H9 (cell line): Measurements from ENCODE around the gene IQCK. TPM values are rescaled to one million over a fixed set of nuclear protein-coding genes. Genes with fewer than 3 reads are reported as not detected.

ENCODE experiments used
- DNase-seq: peaks from one replicate; pipeline ENCODE4 v3.0.0-alpha.2; 2017
- H2AFZ ChIP-seq: one replicate; pipeline ENCODE4 v1.6.1; 2013; ENCODE audit warnings: mild to moderate bottlenecking, low read length, control low read depth, moderate library complexity
- H2AK5ac ChIP-seq: 2 replicates; pipeline ENCODE4 v1.6.1; 2013; ENCODE audit warnings: low read length, control low read depth, mixed read lengths; ENCODE audit not compliant: insufficient read length
- H2BK120ac ChIP-seq: one replicate; pipeline ENCODE4 v1.6.1; 2013; ENCODE audit warnings: low read depth, mild to moderate bottlenecking, low read length, control low read depth, inconsistent platforms; ENCODE audit not compliant: poor library complexity, severe bottlenecking
- H2BK12ac ChIP-seq: 2 replicates; pipeline ENCODE4 v1.6.1; 2013; ENCODE audit warnings: low read length, control low read depth, mixed read lengths, low read depth; ENCODE audit not compliant: insufficient read length
- H2BK15ac ChIP-seq: 2 replicates; pipeline ENCODE4 v1.6.1; 2013; ENCODE audit warnings: low read depth, low read length, control low read depth
- H2BK20ac ChIP-seq: one replicate; pipeline ENCODE4 v1.6.1; 2013; ENCODE audit warnings: low read depth, mild to moderate bottlenecking, low read length, control low read depth, inconsistent platforms; ENCODE audit not compliant: poor library complexity, severe bottlenecking
- H2BK5ac ChIP-seq: 2 replicates; pipeline ENCODE4 v1.6.1; 2013; ENCODE audit warnings: low read length, control low read depth, mixed read lengths; ENCODE audit not compliant: insufficient read length
- H3K14ac ChIP-seq: 2 replicates; pipeline ENCODE4 v1.6.1; 2013; ENCODE audit warnings: low read length, control low read depth; ENCODE audit not compliant: insufficient read depth
- H3K18ac ChIP-seq: 2 replicates; pipeline ENCODE4 v1.6.1; 2013; ENCODE audit warnings: low read depth, mild to moderate bottlenecking, mixed read lengths, low read length, control low read depth; ENCODE audit not compliant: insufficient read length
- H3K23ac ChIP-seq: 2 replicates; pipeline ENCODE4 v1.6.1; 2013; ENCODE audit warnings: low read length, control low read depth, mixed read lengths, low read depth; ENCODE audit not compliant: insufficient read length
- H3K23me2 ChIP-seq: 2 replicates; pipeline ENCODE4 v1.6.1; 2013; ENCODE audit warnings: low read depth, mild to moderate bottlenecking, mixed read lengths, low read length, control low read depth; ENCODE audit not compliant: insufficient read length, poor library complexity, severe bottlenecking
- H3K27ac ChIP-seq: 2 replicates; pipeline ENCODE4 v1.5.1; 2013; ENCODE audit warnings: low read length, control low read depth, mixed read lengths, low read depth; ENCODE audit not compliant: insufficient read length
- H3K27me3 ChIP-seq: 2 replicates; pipeline ENCODE4 v1.6.1; 2013; ENCODE audit warnings: low read length, control low read depth, inconsistent platforms; ENCODE audit not compliant: insufficient read depth
- H3K4ac ChIP-seq: 2 replicates; pipeline ENCODE4 v1.6.1; 2013; ENCODE audit warnings: low read depth, mild to moderate bottlenecking, control low read depth, inconsistent platforms, low read length, moderate library complexity
- H3K4me1 ChIP-seq: 2 replicates; pipeline ENCODE4 v1.6.1; 2013; ENCODE audit warnings: low read length, control low read depth, inconsistent platforms; ENCODE audit not compliant: insufficient read depth
- H3K4me2 ChIP-seq: 2 replicates; pipeline ENCODE4 v1.6.1; 2013; ENCODE audit warnings: low read length, control low read depth, mixed read lengths; ENCODE audit not compliant: insufficient read length, insufficient read depth
- H3K56ac ChIP-seq: 2 replicates; pipeline ENCODE4 v1.6.1; 2013; ENCODE audit warnings: low read depth, mild to moderate bottlenecking, mixed read lengths, low read length, control low read depth; ENCODE audit not compliant: insufficient read length
- H3K79me1 ChIP-seq: 2 replicates; pipeline ENCODE4 v1.6.1; 2013; ENCODE audit warnings: low read depth, mild to moderate bottlenecking, moderate library complexity, low read length, control low read depth, inconsistent platforms; ENCODE audit not compliant: insufficient read depth, poor library complexity, severe bottlenecking
- H3K79me2 ChIP-seq: 2 replicates; pipeline ENCODE4 v1.6.1; 2013; ENCODE audit warnings: low read length, control low read depth, inconsistent platforms; ENCODE audit not compliant: insufficient read depth
- H3K9ac ChIP-seq: 2 replicates; pipeline ENCODE4 v1.6.1; 2013; ENCODE audit warnings: low read length, control low read depth, mixed read lengths; ENCODE audit not compliant: insufficient read length; ENCODE audit errors: extremely low read depth
- H3K9me3 ChIP-seq: one replicate; pipeline ENCODE4 v1.6.1; 2013; ENCODE audit warnings: low read depth, low read length, inconsistent platforms; ENCODE audit not compliant: control insufficient read depth
- H3T11ph ChIP-seq: one replicate; pipeline ENCODE4 v1.6.1; 2013; ENCODE audit warnings: mild to moderate bottlenecking, low read length, control low read depth, inconsistent platforms
- H4K20me1 ChIP-seq: one replicate; pipeline ENCODE4 v1.6.1; 2013; ENCODE audit not compliant: control insufficient read depth, insufficient read length, insufficient read depth
- H4K5ac ChIP-seq: 2 replicates; pipeline ENCODE4 v1.6.1; 2013; ENCODE audit warnings: low read depth, mild to moderate bottlenecking, mixed read lengths, low read length, control low read depth; ENCODE audit not compliant: insufficient read length
- H4K8ac ChIP-seq: replicated peaks from 2 replicates; pipeline ENCODE4 v1.6.1; 2013; ENCODE audit warnings: low read length, control low read depth, mixed read lengths, low read depth; ENCODE audit not compliant: insufficient read length
- H4K91ac ChIP-seq: 2 replicates; pipeline ENCODE4 v1.6.1; 2013; ENCODE audit warnings: low read depth, mild to moderate bottlenecking, moderate library complexity, mixed read lengths, low read length, control low read depth; ENCODE audit not compliant: insufficient read length
- H3K27ac Mint-ChIP-seq, 3 experiments: 2 replicates in 2 of 3; 3 replicates in 1 of 3; pipeline ENCODE4 v1.8.0; 2020 to 2021; ENCODE audit warnings: mixed read lengths in 3 of 3, mild to moderate bottlenecking in 1 of 3, moderate library complexity in 1 of 3
- H3K27me3 Mint-ChIP-seq: 2 replicates; pipeline ENCODE4 v1.8.0; 2021; ENCODE audit warnings: low read depth, mild to moderate bottlenecking, moderate library complexity, mixed read lengths
- H3K36me3 Mint-ChIP-seq, 3 experiments: 2 replicates in 2 of 3; 3 replicates in 1 of 3; pipeline ENCODE4 v1.8.0; 2020 to 2021; ENCODE audit warnings: low read depth in 3 of 3, mixed read lengths in 3 of 3; ENCODE audit not compliant: insufficient read depth in 1 of 3
- H3K4me1 Mint-ChIP-seq, 2 experiments: 2 replicates each; pipeline ENCODE4 v1.8.0; 2020; ENCODE audit warnings: mixed read lengths in 2 of 2
- H3K4me3 Mint-ChIP-seq, 2 experiments: 2 replicates in 1 of 2; 3 replicates in 1 of 2; pipeline ENCODE4 v1.8.0; 2020 to 2021; ENCODE audit warnings: mild to moderate bottlenecking in 2 of 2, mixed read lengths in 2 of 2, moderate library complexity in 1 of 2
- H3K9me3 Mint-ChIP-seq, 2 experiments: 2 replicates in 1 of 2; 3 replicates in 1 of 2; pipeline ENCODE4 v1.8.0; 2020; ENCODE audit warnings: mild to moderate bottlenecking in 2 of 2, mixed read lengths in 2 of 2, moderate library complexity in 1 of 2
- WGBS: extraction: QIAGEN DNeasy Blood & Tissue Kit; methylation state at CpG from one replicate; pipeline ENCODE4 v1.1.7; 2013; ENCODE audit warnings: missing lambda C conversion rate, low lambda C conversion rate, mixed read lengths; ENCODE audit not compliant: insufficient read length; ENCODE audit errors: extremely low coverage; 5-methylcytosine and 5-hydroxymethylcytosine counted together
- total RNA-seq: library from RNA; stranded (reverse); gene quantifications from 2 replicates; pipeline ENCODE4 v1.2.1, GENCODE V29; 2021
- TF ChIP-seq, protein P1 (sequence below): fragments of 200-600 bp; sonication (generic); conservative IDR thresholded peaks from 3 replicates; pipeline ENCODE4 v1.8.0; 2021; ENCODE audit warnings: antibody characterized with exemption, mild to moderate bottlenecking

IQCK gene
- total RNA-seq, 1 experiment from 2014 or later, result 9.0 TPM

GRCh38 chr16:19883966-19884485 lies 166.0 kb downstream of the IQCK start:
- Histone ChIP-seq H2AFZ (no peak overlapping the region), H3K79me2 (peaks cover 8% of the 10 kb centered on the region; the same call in 1 of the 2 replicates), H3K4ac (no peak overlapping the region), H3K27me3 (no peaks in the 10 kb centered on the region; the same call in 1 of the 2 replicates), H2BK20ac (no peak overlapping the region), H3K4me2 (peak overlapping the region; percentile 90), H3K23ac (no peak overlapping the region), H4K8ac (no peak overlapping the region), H2BK120ac (no peak overlapping the region), H2AK5ac (no peak overlapping the region), H2BK5ac (no peak overlapping the region), H2BK12ac (no peak overlapping the region), H3K9ac (peak overlapping the region; percentile 65), H3K56ac (no peak overlapping the region), H4K20me1 (no peaks in the 10 kb centered on the region), H2BK15ac (no peak overlapping the region), H3K18ac (no peak overlapping the region), H3K23me2 (peaks cover 20% of the 10 kb centered on the region), H3T11ph (no peak overlapping the region), H4K5ac (no peak overlapping the region), H3K27ac (no peak overlapping the region), H4K91ac (no peak overlapping the region), H3K14ac (peak overlapping the region; percentile 75), H3K4me1 (no peaks in the 10 kb centered on the region; the same call in 1 of the 2 replicates), H3K9me3 (no peaks in the 10 kb centered on the region), H3K79me1 (peaks cover 11% of the 10 kb centered on the region)
- Mint-ChIP-seq H3K9me3 (peaks cover 0 to 3% of the 10 kb centered on the region in 2 experiments; a peak in 1 of 5 replicates), H3K4me1 (peaks cover 38 to 42% of the 10 kb centered on the region in 2 experiments), H3K27me3 (peaks cover 13% of the 10 kb centered on the region), H3K4me3 (peak overlapping the region; percentile 74 to 87), H3K27ac (no peak overlapping the region; a peak in 2 of 7 replicates), H3K36me3 (peaks cover 11 to 20% (median 18%) of the 10 kb centered on the region in 3 experiments)
- DNase-seq, result peak; percentile 44
- no CpG with 5 or more reads among the region's 24 CpGs for WGBS
- TF ChIP-seq, protein P1, sequence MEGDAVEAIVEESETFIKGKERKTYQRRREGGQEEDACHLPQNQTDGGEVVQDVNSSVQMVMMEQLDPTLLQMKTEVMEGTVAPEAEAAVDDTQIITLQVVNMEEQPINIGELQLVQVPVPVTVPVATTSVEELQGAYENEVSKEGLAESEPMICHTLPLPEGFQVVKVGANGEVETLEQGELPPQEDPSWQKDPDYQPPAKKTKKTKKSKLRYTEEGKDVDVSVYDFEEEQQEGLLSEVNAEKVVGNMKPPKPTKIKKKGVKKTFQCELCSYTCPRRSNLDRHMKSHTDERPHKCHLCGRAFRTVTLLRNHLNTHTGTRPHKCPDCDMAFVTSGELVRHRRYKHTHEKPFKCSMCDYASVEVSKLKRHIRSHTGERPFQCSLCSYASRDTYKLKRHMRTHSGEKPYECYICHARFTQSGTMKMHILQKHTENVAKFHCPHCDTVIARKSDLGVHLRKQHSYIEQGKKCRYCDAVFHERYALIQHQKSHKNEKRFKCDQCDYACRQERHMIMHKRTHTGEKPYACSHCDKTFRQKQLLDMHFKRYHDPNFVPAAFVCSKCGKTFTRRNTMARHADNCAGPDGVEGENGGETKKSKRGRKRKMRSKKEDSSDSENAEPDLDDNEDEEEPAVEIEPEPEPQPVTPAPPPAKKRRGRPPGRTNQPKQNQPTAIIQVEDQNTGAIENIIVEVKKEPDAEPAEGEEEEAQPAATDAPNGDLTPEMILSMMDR, result no peak
